Activated T-helper 2 cell treated with anti-CD3 and anti-CD28 coated beads, Interferon-gamma antibody, Interleukin-2, Interleukin-4, amounts not matched to agents 10 μg/mL and 5 μg/mL and 100 μg/mL, durations not matched to agents 14 hours and 24 hours and 36 hours (primary cell): ENCODE data around the gene FAM13C. TPM values are rescaled to one million over a fixed set of nuclear protein-coding genes. Genes with fewer than 3 reads are reported as not detected.

Experiments
- DNase-seq: peaks from one replicate; pipeline ENCODE4 v3.0.0; 2021; ENCODE audit warnings: low spot score
- H3K27ac Mint-ChIP-seq: one replicate; pipeline ENCODE4 v1.8.0; 2021; ENCODE audit warnings: mixed read lengths
- H3K27me3 Mint-ChIP-seq: one replicate; pipeline ENCODE4 v1.8.0; 2021; ENCODE audit warnings: low read depth, mixed read lengths
- H3K36me3 Mint-ChIP-seq: one replicate; pipeline ENCODE4 v1.8.0; 2021; ENCODE audit warnings: low read depth, mixed read lengths
- H3K4me1 Mint-ChIP-seq: one replicate; pipeline ENCODE4 v1.8.0; 2021; ENCODE audit warnings: low read depth, mixed read lengths
- H3K4me3 Mint-ChIP-seq: one replicate; pipeline ENCODE4 v1.8.0; 2021; ENCODE audit warnings: low read depth, mild to moderate bottlenecking, moderate library complexity, mixed read lengths
- H3K9me3 Mint-ChIP-seq: one replicate; pipeline ENCODE4 v1.8.0; 2021; ENCODE audit warnings: mixed read lengths
- intact Hi-C: fragments of 100-400 bp; cut with micrococcal nuclease; formaldehyde crosslinking; loops from one replicate; pipeline ENCODE4 v1.15.1; 2023
- total RNA-seq: library from RNA; stranded (reverse); gene quantifications from 2 replicates; pipeline ENCODE4 v1.2.3, GENCODE V29; 2022

Gene FAM13C
- total RNA-seq, 1 donor from 2014 or later, result not detected

DNA sequence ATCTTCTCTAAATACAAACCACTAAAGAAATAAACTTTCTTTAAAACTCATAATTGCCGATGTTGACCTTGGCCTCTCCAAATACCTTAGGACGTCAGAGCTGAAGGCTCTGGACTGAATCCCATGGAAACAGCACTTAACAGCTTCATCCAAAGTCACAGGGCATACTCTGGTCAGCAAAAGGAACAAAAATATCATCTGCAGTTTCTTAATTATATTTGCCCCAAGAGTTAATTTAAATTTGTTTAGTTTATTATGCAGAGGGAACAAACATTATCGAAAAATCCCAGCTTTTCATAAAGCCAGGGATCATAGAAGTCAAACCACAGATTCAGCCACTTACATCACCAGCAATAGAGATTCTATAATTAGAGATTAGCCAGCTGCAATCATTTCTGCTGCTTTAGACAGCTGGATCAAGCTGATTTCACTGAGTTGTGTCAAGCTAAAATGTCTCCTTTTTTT lies 20.5 kb upstream of the FAM13C start:
- Mint-ChIP-seq H3K9me3 (no peaks in the 10 kb centered on the region), H3K4me3 (no peak overlapping the region), H3K4me1 (no peaks in the 10 kb centered on the region), H3K36me3 (no peaks in the 10 kb centered on the region), H3K27me3 (no peaks in the 10 kb centered on the region), H3K27ac (no peak overlapping the region)
- intact Hi-C loops, result no loop called here
- no peak for DNase-seq

DNA sequence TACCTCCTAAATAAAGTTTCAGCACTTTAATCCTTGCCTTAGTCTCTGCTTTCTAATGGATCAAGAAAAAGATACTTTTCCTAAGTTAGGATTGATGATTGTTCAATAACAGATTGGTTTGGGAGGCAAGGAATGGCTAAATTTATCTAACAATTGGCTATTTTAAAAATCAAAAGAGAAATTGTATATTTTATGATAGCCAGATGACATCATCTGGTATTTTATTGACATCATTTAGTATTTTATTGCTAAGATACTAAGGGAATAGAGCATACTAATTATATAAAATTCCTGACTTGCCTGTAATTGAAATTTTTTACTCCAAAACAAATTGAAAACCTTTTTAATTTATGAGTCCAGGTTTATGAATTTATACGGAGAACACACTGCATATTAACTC lies 19.3 kb upstream of the FAM13C start:
- intact Hi-C loops, result no loop called here
- Mint-ChIP-seq H3K27ac (no peak overlapping the region), H3K27me3 (no peaks in the 10 kb centered on the region), H3K4me3 (no peak overlapping the region), H3K4me1 (no peaks in the 10 kb centered on the region), H3K9me3 (no peaks in the 10 kb centered on the region), H3K36me3 (no peaks in the 10 kb centered on the region)
- no peak for DNase-seq

DNA sequence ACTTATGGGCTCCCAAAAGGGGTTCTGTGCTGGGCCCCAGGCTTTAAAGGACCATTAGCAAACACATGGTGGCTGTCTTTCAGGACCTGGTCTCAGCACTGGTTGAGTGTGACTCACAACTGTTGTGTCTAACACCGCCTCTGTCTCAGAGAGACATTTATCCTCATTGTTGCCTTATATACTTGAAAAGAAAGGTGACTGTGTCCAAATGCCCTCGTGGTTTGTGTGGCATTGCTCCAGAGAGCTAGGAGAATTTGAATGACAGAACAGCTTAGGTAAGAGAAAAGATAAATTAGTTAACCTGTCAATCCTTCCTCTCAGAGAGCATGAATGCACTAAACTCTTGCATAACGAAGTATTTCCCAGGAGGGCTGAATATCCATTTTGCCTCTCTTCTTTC lies 14.5 kb upstream of the FAM13C start:
- intact Hi-C loops, result no loop called here
- Mint-ChIP-seq H3K9me3 (no peaks in the 10 kb centered on the region), H3K36me3 (no peaks in the 10 kb centered on the region), H3K27ac (no peak overlapping the region), H3K4me3 (no peak overlapping the region), H3K4me1 (no peaks in the 10 kb centered on the region), H3K27me3 (no peaks in the 10 kb centered on the region)
- DNase-seq, result no peak

DNA sequence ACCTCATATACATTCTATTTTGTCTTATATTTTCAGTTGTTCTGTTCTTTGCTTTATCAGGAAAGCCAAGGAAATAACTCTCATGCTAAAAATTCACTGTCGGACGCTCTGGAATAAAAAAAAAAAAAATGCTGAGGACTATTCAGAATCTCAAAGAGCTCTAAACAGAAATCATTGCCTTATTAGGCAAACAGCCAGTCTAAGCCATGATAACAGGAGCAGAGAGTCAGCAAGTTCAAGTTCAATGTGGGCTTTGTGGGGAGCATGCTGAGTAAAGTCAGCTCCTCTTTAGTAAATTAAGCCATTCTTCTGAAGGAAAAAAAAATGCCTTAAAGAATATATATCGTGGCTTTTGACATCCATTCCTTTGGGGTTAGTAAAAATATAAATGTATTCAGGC lies 13.6 kb upstream of the FAM13C start:
- intact Hi-C loops, result no loop called here
- H3K36me3 Mint-ChIP-seq, result no peaks in the 10 kb centered on the region
- no peaks in the 10 kb centered on the region for H3K27me3 Mint-ChIP-seq
- H3K27ac Mint-ChIP-seq, result no peak overlapping the region
- DNase-seq, result no peak
- H3K4me3 Mint-ChIP-seq, result no peak overlapping the region
- no peaks in the 10 kb centered on the region for H3K4me1 Mint-ChIP-seq
- H3K9me3 Mint-ChIP-seq, result no peaks in the 10 kb centered on the region

DNA sequence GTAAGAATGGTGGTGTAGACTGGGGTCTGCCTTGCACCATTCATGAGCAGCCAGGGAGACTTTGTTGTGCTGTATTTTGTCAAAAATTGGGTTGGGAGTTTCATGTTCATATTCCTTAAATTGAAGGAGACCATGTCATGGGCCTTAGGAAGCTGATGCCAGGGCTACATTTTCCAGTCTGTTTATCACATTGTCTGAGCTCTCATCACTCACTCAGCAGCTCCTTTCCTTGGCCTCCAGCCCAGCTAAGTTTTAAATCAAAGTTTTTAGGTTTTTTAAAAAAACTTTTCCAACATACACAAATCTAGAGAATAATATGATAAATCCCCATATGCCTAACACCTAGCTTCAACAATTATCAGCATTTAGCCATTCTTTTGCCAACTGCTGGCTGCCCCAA lies 12.6 kb upstream of the FAM13C start:
- intact Hi-C loops, result no loop called here
- H3K9me3 Mint-ChIP-seq, result no peaks in the 10 kb centered on the region
- H3K27me3 Mint-ChIP-seq, result no peaks in the 10 kb centered on the region

DNA sequence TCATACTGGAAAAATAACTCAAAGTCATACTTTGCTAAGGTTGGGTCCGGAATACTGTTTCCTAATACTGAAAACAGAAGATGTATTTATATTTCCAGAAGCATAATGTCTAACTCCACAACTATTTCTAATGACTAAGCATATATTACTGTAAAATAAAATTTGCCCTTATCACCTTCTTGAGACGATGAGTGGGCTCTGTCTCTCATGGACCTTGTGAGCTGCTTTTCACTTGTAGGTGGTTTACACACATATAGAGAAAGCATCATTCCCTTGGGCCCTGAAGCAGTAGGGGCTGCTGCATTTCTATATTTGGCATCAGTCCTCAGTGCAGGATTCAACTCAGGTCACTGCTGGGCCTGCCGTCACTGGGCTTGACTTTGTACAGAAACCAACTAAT lies 10.7 kb upstream of the FAM13C start:
- DNase-seq, result no peak
- Mint-ChIP-seq H3K9me3 (no peaks in the 10 kb centered on the region), H3K27ac (no peak overlapping the region), H3K36me3 (no peaks in the 10 kb centered on the region), H3K4me1 (no peaks in the 10 kb centered on the region), H3K4me3 (no peak overlapping the region), H3K27me3 (no peaks in the 10 kb centered on the region)
- intact Hi-C loops, result no loop called here

More for the DNA sequence above, 12.6 kb upstream of the FAM13C start:
- no peak overlapping the region for H3K27ac Mint-ChIP-seq
- no peak overlapping the region for H3K4me3 Mint-ChIP-seq
- H3K36me3 Mint-ChIP-seq, result no peaks in the 10 kb centered on the region
- DNase-seq, result no peak
- H3K4me1 Mint-ChIP-seq, result no peaks in the 10 kb centered on the region

DNA sequence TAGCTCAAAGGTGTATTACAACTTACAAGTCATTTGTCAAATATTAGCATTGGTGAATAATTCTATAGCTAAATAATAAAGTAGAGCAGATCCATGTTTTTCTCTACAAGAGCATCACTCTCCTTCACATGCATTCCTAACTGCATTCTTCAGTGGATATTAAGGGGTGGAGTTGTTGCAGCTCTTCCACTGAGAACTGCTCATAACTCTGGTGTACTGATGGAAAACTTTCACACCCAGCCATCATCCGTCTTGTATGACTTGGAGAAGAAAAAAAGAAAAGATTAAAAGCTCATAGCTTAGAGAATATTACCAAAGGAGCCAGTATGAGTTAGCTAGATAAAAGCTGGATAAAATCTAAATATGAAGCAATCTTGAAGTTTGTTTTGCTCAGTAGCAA lies 10.2 kb upstream of the FAM13C start:
- DNase-seq, result no peak
- Mint-ChIP-seq H3K27me3 (no peaks in the 10 kb centered on the region), H3K4me1 (no peaks in the 10 kb centered on the region), H3K4me3 (no peak overlapping the region), H3K36me3 (no peaks in the 10 kb centered on the region), H3K27ac (no peak overlapping the region), H3K9me3 (no peaks in the 10 kb centered on the region)
- intact Hi-C loops, result no loop called here

DNA sequence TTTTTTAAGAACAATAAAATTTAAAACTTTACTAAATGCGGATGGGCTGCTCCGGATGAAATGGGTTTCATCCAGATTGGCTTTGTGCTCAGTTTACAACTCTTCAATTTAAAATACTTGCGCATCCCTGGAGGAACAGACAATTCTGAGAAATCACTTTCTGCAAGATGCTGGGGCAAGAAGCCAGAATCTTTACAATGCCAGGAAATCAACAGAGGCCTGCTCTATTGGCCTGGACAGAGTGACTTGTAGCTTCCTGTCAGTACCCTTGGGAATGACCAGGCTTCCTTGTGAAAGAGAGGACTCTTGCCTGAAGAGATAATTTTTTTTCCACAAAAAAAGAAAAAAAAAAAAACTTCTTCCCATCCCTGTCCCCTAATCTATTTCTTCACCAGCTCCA lies 3.9 kb upstream of the FAM13C start:
- H3K9me3 Mint-ChIP-seq, result no peaks in the 10 kb centered on the region
- no peaks in the 10 kb centered on the region for H3K36me3 Mint-ChIP-seq

DNA sequence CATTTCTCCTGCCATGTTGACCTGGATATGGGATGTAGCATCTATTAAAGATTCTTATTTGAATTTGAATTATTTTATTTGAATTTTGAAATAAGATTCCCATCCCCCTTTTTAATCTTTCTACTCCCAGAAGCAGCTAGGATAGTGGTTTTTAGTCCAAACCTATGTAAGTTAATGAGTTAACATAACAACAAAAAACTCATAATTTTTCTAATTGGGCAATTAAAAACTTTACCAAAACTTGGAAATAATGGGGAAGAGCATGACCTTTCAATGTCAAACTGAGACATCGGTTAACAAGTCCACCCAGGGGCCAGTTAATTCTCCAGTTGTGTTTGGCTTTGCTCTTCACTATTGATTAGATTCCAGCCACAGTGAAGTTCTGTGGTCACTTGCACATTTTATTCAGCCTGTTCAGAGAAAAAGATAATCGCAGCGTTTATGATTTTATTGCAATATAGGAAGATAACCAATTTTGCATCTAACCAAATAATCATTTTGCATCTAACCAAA lies 1.2 kb upstream of the FAM13C start:
- intact Hi-C loops, result no loop called here
- Mint-ChIP-seq H3K9me3 (no peaks in the 10 kb centered on the region), H3K27ac (no peak overlapping the region), H3K27me3 (peaks cover 30% of the 10 kb centered on the region), H3K4me3 (no peak overlapping the region), H3K4me1 (no peaks in the 10 kb centered on the region), H3K36me3 (no peaks in the 10 kb centered on the region)
- no peak for DNase-seq

More for the DNA sequence above, 3.9 kb upstream of the FAM13C start:
- Mint-ChIP-seq H3K27me3 (peaks cover 28% of the 10 kb centered on the region), H3K27ac (no peak overlapping the region), H3K4me1 (no peaks in the 10 kb centered on the region), H3K4me3 (no peak overlapping the region)
- no peak for DNase-seq
- intact Hi-C loops, result no loop called here

DNA sequence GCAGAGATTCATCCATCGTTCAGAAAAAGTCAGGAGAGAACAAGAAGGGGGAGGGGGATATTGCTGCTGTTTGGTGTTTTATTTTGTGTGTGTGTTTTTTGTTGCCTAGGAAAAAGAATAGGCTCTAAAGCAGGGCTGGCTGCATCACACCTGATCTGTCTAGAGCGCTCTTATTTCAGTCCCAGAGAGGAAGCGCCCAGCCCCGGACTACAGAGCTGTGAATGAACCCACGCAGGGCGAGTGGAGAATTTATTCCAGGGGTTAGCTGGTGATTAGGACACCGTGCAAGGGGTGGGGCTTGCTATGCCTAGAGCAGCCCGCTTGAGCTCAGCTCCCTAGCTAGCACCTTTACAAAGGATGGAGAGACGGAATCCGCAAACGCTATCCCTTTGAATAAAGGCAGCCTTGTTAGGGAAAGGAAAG lies 621 bp upstream of the FAM13C start:
- intact Hi-C loops, result no loop called here
- peaks cover 30% of the 10 kb centered on the region for H3K27me3 Mint-ChIP-seq
- no peaks in the 10 kb centered on the region for H3K4me1 Mint-ChIP-seq
- no peak for DNase-seq
- H3K4me3 Mint-ChIP-seq, result no peak overlapping the region
- no peak overlapping the region for H3K27ac Mint-ChIP-seq
- no peaks in the 10 kb centered on the region for H3K36me3 Mint-ChIP-seq
- H3K9me3 Mint-ChIP-seq, result no peaks in the 10 kb centered on the region

DNA sequence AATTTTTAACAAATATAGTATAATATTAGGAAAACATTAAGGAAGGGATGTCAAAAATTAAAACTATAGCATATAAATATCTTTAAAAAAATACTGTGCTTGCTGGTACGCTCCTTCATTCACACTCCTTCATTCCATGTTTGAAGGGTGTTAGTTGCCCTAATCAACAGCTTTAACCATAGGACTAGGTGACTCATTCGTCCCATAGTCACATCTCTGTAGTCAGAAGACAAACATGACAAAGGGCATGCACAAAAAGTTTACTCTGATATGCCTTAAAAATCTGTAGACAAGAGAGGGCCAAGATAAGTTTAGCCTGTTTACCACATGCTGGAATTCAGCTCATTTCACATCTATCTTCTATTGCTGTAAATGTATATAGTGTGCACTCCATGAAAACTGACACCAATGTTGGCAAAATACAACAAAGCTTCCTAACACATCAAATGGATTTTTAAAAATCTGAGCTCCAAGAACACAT lies 646 bp downstream of the FAM13C start:
- no peaks in the 10 kb centered on the region for H3K36me3 Mint-ChIP-seq
- H3K4me1 Mint-ChIP-seq, result no peaks in the 10 kb centered on the region
- no peaks in the 10 kb centered on the region for H3K9me3 Mint-ChIP-seq
- H3K4me3 Mint-ChIP-seq, result no peak overlapping the region
- peaks cover 30% of the 10 kb centered on the region for H3K27me3 Mint-ChIP-seq
- H3K27ac Mint-ChIP-seq, result no peak overlapping the region
- intact Hi-C loops, result no loop called here
- DNase-seq, result no peak

DNA sequence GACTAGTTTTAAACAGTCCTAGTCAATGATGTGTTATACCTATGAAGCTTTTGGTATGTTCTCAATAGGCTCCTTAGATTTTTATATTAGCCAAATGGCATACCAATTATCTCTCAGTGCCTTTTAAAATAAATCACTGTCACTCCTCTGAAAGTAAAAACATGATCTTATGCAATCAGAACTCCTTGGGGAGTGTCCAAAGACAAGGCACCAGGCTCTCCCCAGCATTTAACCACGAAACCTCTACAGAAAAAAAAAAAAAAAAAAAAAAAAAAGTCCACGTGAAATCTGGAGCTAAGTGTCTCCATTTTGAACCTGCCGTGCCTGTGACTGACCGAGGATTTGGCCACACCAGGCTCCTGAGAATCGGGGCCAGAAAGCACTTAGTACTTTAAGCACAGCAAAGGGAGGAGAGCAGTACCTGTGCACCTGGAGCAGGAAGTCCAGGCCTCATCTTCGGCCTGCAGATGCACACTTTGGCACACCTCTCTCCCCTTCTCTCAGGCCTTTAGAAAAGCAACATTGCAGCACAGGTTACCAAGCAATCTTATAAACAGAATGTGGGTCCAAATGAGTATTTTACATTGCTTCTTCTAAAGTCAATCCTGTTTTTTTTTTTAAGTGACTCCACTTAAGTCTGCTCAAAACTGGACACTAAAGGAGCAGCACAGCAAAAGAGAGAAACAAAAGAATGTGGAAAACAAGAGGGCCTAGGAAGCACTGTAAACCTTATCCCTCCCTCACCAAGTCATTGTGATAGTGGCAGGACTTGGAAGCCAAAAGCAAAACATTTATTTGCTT lies 1.5 kb downstream of the FAM13C start:
- Mint-ChIP-seq H3K36me3 (no peaks in the 10 kb centered on the region), H3K27ac (no peak overlapping the region), H3K27me3 (peaks cover 30% of the 10 kb centered on the region)

DNA sequence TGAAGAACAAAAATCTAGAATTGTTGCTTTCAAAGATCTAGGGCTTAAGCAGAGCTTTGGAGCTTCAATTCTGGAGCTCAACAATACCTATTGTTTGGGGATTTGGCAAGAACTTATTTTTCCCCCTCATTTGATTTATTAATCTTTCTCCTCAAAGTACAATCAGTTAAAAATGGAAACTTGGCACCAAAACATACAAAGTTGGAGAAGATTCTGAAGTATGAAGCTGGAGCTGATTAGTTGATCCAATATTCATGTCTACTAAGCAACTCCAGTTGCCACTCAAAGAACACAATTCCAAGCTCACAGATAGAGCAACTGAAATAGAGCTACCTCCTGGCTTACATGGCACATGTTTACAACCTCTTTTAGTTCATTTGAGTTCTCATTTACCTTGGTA lies 3.8 kb downstream of the FAM13C start:
- DNase-seq, result no peak
- intact Hi-C loops, result no loop called here
- Mint-ChIP-seq H3K36me3 (no peaks in the 10 kb centered on the region), H3K4me1 (no peaks in the 10 kb centered on the region), H3K27ac (no peak overlapping the region), H3K4me3 (no peak overlapping the region), H3K27me3 (peaks cover 17% of the 10 kb centered on the region), H3K9me3 (no peaks in the 10 kb centered on the region)

More for the DNA sequence above, 1.5 kb downstream of the FAM13C start:
- intact Hi-C loops, result no loop called here
- H3K4me3 Mint-ChIP-seq, result no peak overlapping the region
- H3K9me3 Mint-ChIP-seq, result no peaks in the 10 kb centered on the region
- no peaks in the 10 kb centered on the region for H3K4me1 Mint-ChIP-seq
- no peak for DNase-seq
